AG09309 (cell line): ENCODE measurements around the gene TMEM131.

Experiments
- DNase-seq: peaks from one replicate; pipeline ENCODE4 v3.0.0-alpha.2; 2010; ENCODE audit warnings: low read depth
- H3K4me3 ChIP-seq: 2 replicates; pipeline ENCODE4 v1.5.1; 2011; ENCODE audit warnings: mild to moderate bottlenecking, low read depth, low read length, moderate library complexity; ENCODE audit not compliant: control insufficient read depth
- CTCF ChIP-seq: IDR thresholded peaks from 2 replicates; pipeline ENCODE4 v1.5.1; 2011; ENCODE audit warnings: mild to moderate bottlenecking, low read depth, low read length, inconsistent platforms; ENCODE audit not compliant: insufficient read depth, control insufficient read depth; ENCODE audit errors: missing control alignments

Gene TMEM131

GRCh38 chr2:97760480-97761049, 235.2 kb downstream of the TMEM131 start:
- H3K4me3 ChIP-seq, result no peak overlapping the region
- TF ChIP-seq CTCF, result no peak
- no peak for DNase-seq

- no peak for TF ChIP-seq CTCF
- DNase-seq, result no peak
- no peak overlapping the region for H3K4me3 ChIP-seq
Observed at GRCh38 chr2:97759727-97760407, 235.9 kb downstream of the TMEM131 start.

GRCh38 chr2:97758131-97758705, 237.5 kb downstream of the TMEM131 start:
- H3K4me3 ChIP-seq, result no peak overlapping the region
- no peak for TF ChIP-seq CTCF
- DNase-seq, result no peak

- no peak for DNase-seq
- no peak overlapping the region for H3K4me3 ChIP-seq
- no peak for TF ChIP-seq CTCF
Observed at GRCh38 chr2:97757062-97757461, 238.7 kb downstream of the TMEM131 start.

- no peak overlapping the region for H3K4me3 ChIP-seq
- TF ChIP-seq CTCF, result no peak
- DNase-seq, result no peak
Observed at GRCh38 chr2:97755491-97755890, 240.3 kb downstream of the TMEM131 start.

GRCh38 chr2:97754690-97755346, 240.9 kb downstream of the TMEM131 start:
- no peak for DNase-seq
- H3K4me3 ChIP-seq, result no peak overlapping the region
- TF ChIP-seq CTCF, result no peak
